Endothelial cell of umbilical vein (primary cell): ENCODE measurements around the gene CCDC97. TPM values are rescaled to one million over a fixed set of nuclear protein-coding genes. Genes with fewer than 3 reads are reported as not detected.

Source experiments
- BruUV-seq: library from RNA; stranded (reverse); fragments of 400-500 nt; replicated peaks from 2 replicates; lab custom pipeline; 2021; lab: Mats Ljungman, UMichigan
- CTCF ChIA-PET: fragments of 300-600, 350-600 bp; sonication (Branson Sonifier 250); formaldehyde crosslinking; loops from one replicate; lab custom pipeline; 2021; ENCODE audit warnings: antibody characterized with exemption, inconsistent platforms; lab: Charles Lee
- POLR2A ChIA-PET: fragments of 300-600, 350-600 bp; sonication (Branson Sonifier 250); formaldehyde crosslinking; loops from one replicate; lab custom pipeline; 2021; ENCODE audit warnings: antibody characterized with exemption, inconsistent platforms; lab: Charles Lee
- DNase-seq: peaks from one replicate; pipeline ENCODE4 v3.0.0-alpha.2; 2011; ENCODE audit warnings: low read depth, low spot score
- FAIRE-seq: peaks from 2 replicates; lab custom pipeline; 2011; peaks lifted over from hg19 to GRCh38; lab: Jason Lieb, UNC
- H2AFZ ChIP-seq: 2 replicates; pipeline ENCODE4 v1.6.0; 2012; ENCODE audit warnings: low read depth, low read length, control low read depth, inconsistent platforms
- H3K27ac ChIP-seq: 2 replicates; pipeline ENCODE4 v1.5.1; 2011; ENCODE audit warnings: low read depth, mild to moderate bottlenecking, control low read depth, low read length, moderate library complexity; ENCODE audit not compliant: insufficient read depth
- H3K27me3 ChIP-seq, 2 experiments: 2 replicates each; pipeline versions ENCODE4 v1.6.0 to v1.6.1; 2011; ENCODE audit warnings: low read length in 2 of 2, mixed read lengths in 1 of 2; ENCODE audit not compliant: control insufficient read depth in 2 of 2, insufficient read depth in 2 of 2
- H3K36me3 ChIP-seq, 2 experiments: 2 replicates in 1 of 2; 3 replicates in 1 of 2; pipeline ENCODE4 v1.5.1; 2011; ENCODE audit warnings: low read length in 2 of 2, mild to moderate bottlenecking in 1 of 2, moderate library complexity in 1 of 2; ENCODE audit not compliant: control insufficient read depth in 2 of 2, insufficient read depth in 2 of 2; ENCODE audit errors: extremely low read depth in 1 of 2
- H3K4me1 ChIP-seq: 3 replicates; pipeline ENCODE4 v1.5.1; 2011; ENCODE audit warnings: mild to moderate bottlenecking, low read length; ENCODE audit not compliant: control insufficient read depth, insufficient read depth; ENCODE audit errors: extremely low read depth
- H3K4me2 ChIP-seq: 2 replicates; pipeline ENCODE4 v1.6.1; 2011; ENCODE audit warnings: low read length, control low read depth, mixed read lengths; ENCODE audit not compliant: insufficient read depth
- H3K4me3 ChIP-seq, 3 experiments: fragments of 200-600 bp in 1 of 3; sonication (generic), shearing (Covaris generic) in 1 of 3; replicated peaks in 1 of 3; 2 replicates each; pipeline ENCODE4 v1.5.1; 2011 to 2016; ENCODE audit warnings: control low read depth in 3 of 3, low read length in 3 of 3, mild to moderate bottlenecking in 2 of 3, inconsistent platforms in 1 of 3, low read depth in 1 of 3, moderate library complexity in 1 of 3; ENCODE audit not compliant: insufficient read depth in 1 of 3
- H3K79me2 ChIP-seq: 2 replicates; pipeline ENCODE4 v1.6.0; 2012; ENCODE audit warnings: low read length, inconsistent platforms; ENCODE audit not compliant: control insufficient read depth, insufficient read depth
- H3K9ac ChIP-seq: replicated peaks from 2 replicates; pipeline ENCODE3; 2011; ENCODE audit warnings: low read length, control low read depth; ENCODE audit not compliant: insufficient read depth; ENCODE audit errors: extremely low read depth
- H3K9me1 ChIP-seq: replicated peaks from 3 replicates; pipeline ENCODE4 v1.6.0; 2011; ENCODE audit warnings: mild to moderate bottlenecking, low read length; ENCODE audit not compliant: control insufficient read depth, insufficient read depth; ENCODE audit errors: extremely low read depth
- H3K9me3 ChIP-seq: replicated peaks from 2 replicates; pipeline ENCODE4 v1.5.1; 2012; ENCODE audit warnings: low read length, inconsistent platforms; ENCODE audit not compliant: control insufficient read depth, insufficient read depth
- H4K20me1 ChIP-seq: replicated peaks from 2 replicates; pipeline ENCODE3; 2011; ENCODE audit warnings: mild to moderate bottlenecking, low read length; ENCODE audit not compliant: control insufficient read depth, insufficient read depth; ENCODE audit errors: extremely low read depth
- EZH2 ChIP-seq: IDR thresholded peaks from 2 replicates; pipeline ENCODE4 v1.6.1; 2012; ENCODE audit warnings: borderline replicate concordance, low read depth, mild to moderate bottlenecking, moderate library complexity, low read length, inconsistent platforms; ENCODE audit not compliant: severe bottlenecking
- FOS ChIP-seq: IDR thresholded peaks from 2 replicates; pipeline ENCODE4 v1.6.1; 2011; ENCODE audit warnings: mild to moderate bottlenecking, low read length, moderate library complexity, borderline replicate concordance; ENCODE audit not compliant: insufficient read depth
- GATA2 ChIP-seq: IDR thresholded peaks from 2 replicates; pipeline ENCODE4 v1.7.0; 2011; ENCODE audit warnings: low read depth, mild to moderate bottlenecking, moderate library complexity, mixed read lengths, low read length; ENCODE audit not compliant: insufficient read length, insufficient read depth
- JUN ChIP-seq: IDR thresholded peaks from 2 replicates; pipeline ENCODE4 v1.6.1; 2011; ENCODE audit warnings: borderline replicate concordance, low read depth; ENCODE audit not compliant: insufficient read length, insufficient read depth
- MYC ChIP-seq: IDR thresholded peaks from one replicate; pipeline ENCODE4 v1.6.1; 2011; ENCODE audit warnings: mild to moderate bottlenecking, low read depth, low read length
- POLR2A ChIP-seq: IDR thresholded peaks from 2 replicates; pipeline ENCODE4 v1.6.1; 2012; ENCODE audit warnings: low read depth, mild to moderate bottlenecking, control low read depth, low read length
- POLR2AphosphoS5 ChIP-seq: IDR thresholded peaks from 2 replicates; pipeline ENCODE4 v1.6.1; 2012; ENCODE audit warnings: low read depth, mild to moderate bottlenecking, control low read depth, low read length, moderate library complexity; ENCODE audit not compliant: insufficient read depth
- dilution Hi-C: fragments of 300-500 bp; cut with MboI; formaldehyde crosslinking; loops from one replicate; pipeline ENCODE4 v1.15.0; 2019; ENCODE audit warnings: low sequenced_read_pairs; ENCODE audit not compliant: extremely low pct_ligation_motif_present
- intact Hi-C: fragments of 100-400 bp; cut with micrococcal nuclease; formaldehyde crosslinking; loops from one replicate; pipeline ENCODE4 v1.10.0; 2022
- polyA plus RNA-seq, 4 experiments: library from polyadenylated mRNA; depleted of rRNA in 3 of 4; stranded (reverse) in 3 of 4; unstranded in 1 of 4; fragments of >200 nt; gene quantifications; 2 replicates each; pipeline versions ENCODE4 v1.2.1 to v1.2.3, GENCODE V29; 2011 to 2012; ENCODE audit warnings: missing spikeins in 1 of 4
- total RNA-seq: library from RNA; stranded (reverse); gene quantifications from 2 replicates; pipeline ENCODE4 v1.2.3, GENCODE V29; 2021
- TF ChIP-seq, protein P1 (sequence below), 2 donors: IDR thresholded peaks; 1 replicate in 1 of 2; 2 replicates in 1 of 2; pipeline ENCODE4 v1.5.1; 2011; ENCODE audit warnings: low read length in 2 of 2, mild to moderate bottlenecking in 2 of 2, moderate library complexity in 2 of 2, control low read depth in 1 of 2, inconsistent platforms in 1 of 2, low read depth in 1 of 2; ENCODE audit not compliant: insufficient read depth in 1 of 2; ENCODE audit errors: extremely low read depth in 1 of 2
- TF ChIP-seq, protein P2 (sequence below): IDR thresholded peaks from 2 replicates; pipeline ENCODE4 v1.6.1; 2011; ENCODE audit not compliant: insufficient read depth, insufficient read length

The CCDC97 gene
- total and polyA plus RNA-seq, 2 donors (not counting 3 experiments of a cell fraction or from before 2014, with no cell fraction given), result 20.7 to 27.2 TPM

- dilution Hi-C loops, result no loop called here
- CTCF ChIA-PET, result interaction anchor here (1.0 to 7.2 kb wide), 13 partner anchors 9 to 70 kb away, joined by 3 to 244 read pairs (median 8); partner anchors contain the start of genes AXL and CYP2S1
- BruUV-seq, result TSS peak; percentile 75
- Histone ChIP-seq H3K27me3 (no peaks in the 10 kb centered on the region), H3K4me1 (peaks cover 8% of the 10 kb centered on the region), H4K20me1 (no peaks in the 10 kb centered on the region), H3K9ac (peak overlapping the region; percentile 33), H3K27ac (peak overlapping the region; percentile 19), H3K36me3 (peaks cover 13 to 16% of the 10 kb centered on the region in 2 experiments), H3K79me2 (peaks cover 24% of the 10 kb centered on the region), H3K9me1 (no peaks in the 10 kb centered on the region), H3K4me3 (peak overlapping the region in 2 of 3 experiments; percentile 52 to 81), H2AFZ (peak overlapping the region; percentile 13), H3K4me2 (peak overlapping the region; percentile 37), H3K9me3 (no peaks in the 10 kb centered on the region)
- peak; percentile 28 for FAIRE-seq
- no peak for DNase-seq
- POLR2A ChIA-PET, result interaction anchor here (1.0 kb wide), 1 partner anchor 58 kb away, joined by 9 read pairs; no protein-coding TSS in a partner anchor
- TF ChIP-seq, protein P1, sequence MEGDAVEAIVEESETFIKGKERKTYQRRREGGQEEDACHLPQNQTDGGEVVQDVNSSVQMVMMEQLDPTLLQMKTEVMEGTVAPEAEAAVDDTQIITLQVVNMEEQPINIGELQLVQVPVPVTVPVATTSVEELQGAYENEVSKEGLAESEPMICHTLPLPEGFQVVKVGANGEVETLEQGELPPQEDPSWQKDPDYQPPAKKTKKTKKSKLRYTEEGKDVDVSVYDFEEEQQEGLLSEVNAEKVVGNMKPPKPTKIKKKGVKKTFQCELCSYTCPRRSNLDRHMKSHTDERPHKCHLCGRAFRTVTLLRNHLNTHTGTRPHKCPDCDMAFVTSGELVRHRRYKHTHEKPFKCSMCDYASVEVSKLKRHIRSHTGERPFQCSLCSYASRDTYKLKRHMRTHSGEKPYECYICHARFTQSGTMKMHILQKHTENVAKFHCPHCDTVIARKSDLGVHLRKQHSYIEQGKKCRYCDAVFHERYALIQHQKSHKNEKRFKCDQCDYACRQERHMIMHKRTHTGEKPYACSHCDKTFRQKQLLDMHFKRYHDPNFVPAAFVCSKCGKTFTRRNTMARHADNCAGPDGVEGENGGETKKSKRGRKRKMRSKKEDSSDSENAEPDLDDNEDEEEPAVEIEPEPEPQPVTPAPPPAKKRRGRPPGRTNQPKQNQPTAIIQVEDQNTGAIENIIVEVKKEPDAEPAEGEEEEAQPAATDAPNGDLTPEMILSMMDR (IDR thresholded peaks at IDR 0.05; ENCODE audit: extremely low read depth in 1 of 2, insufficient read depth in 1 of 2, low read depth in 1 of 2, low read length in 2 of 2), result no peak
- TF ChIP-seq, protein P2, sequence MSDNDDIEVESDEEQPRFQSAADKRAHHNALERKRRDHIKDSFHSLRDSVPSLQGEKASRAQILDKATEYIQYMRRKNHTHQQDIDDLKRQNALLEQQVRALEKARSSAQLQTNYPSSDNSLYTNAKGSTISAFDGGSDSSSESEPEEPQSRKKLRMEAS, result no peak
- TF ChIP-seq FOS (no peak), JUN (no peak), POLR2A (no peak), MYC (no peak), GATA2 (no peak), EZH2 (no peak), POLR2AphosphoS5 (no peak)
- intact Hi-C loops, result loop anchor here (1.0 to 2.0 kb wide), 8 partner anchors 36 to 287 kb away; partner anchors contain the start of genes AXL and DMAC2
Measured at GRCh38 chr19:41261474-41262190, 48.3 kb upstream of the CCDC97 start.
